GM12878 (cell line): ENCODE results near the gene FOLR2.

Experiments used
- JUNB ChIP-seq: IDR thresholded peaks from 2 replicates; pipeline ENCODE4 v1.6.1; 2016; ENCODE audit warnings: antibody characterized with exemption, mild to moderate bottlenecking
- TF ChIP-seq, protein P1 (sequence below): fragments of 450-650 bp; IDR thresholded peaks from 2 replicates; pipeline ENCODE4 v1.6.1; 2014; ENCODE audit warnings: mild to moderate bottlenecking

DNA sequence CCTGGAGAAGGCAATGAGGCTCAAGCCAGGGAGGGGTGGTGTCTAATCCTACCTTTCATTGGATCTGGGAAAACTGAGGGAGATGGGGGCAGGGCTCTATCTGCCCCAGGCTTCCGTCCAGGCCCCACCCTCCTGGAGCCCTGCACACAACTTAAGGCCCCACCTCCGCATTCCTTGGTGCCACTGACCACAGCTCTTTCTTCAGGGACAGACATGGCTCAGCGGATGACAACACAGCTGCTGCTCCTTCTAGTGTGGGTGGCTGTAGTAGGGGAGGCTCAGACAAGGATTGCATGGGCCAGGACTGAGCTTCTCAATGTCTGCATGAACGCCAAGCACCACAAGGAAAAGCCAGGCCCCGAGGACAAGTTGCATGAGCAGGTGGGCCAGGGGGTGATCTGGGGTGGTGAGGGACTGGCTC is 24.6 kb upstream of the FOLR2 start, which contains the start of gene FOLR1:
- TF ChIP-seq JUNB: no peak
- TF ChIP-seq, protein P1, sequence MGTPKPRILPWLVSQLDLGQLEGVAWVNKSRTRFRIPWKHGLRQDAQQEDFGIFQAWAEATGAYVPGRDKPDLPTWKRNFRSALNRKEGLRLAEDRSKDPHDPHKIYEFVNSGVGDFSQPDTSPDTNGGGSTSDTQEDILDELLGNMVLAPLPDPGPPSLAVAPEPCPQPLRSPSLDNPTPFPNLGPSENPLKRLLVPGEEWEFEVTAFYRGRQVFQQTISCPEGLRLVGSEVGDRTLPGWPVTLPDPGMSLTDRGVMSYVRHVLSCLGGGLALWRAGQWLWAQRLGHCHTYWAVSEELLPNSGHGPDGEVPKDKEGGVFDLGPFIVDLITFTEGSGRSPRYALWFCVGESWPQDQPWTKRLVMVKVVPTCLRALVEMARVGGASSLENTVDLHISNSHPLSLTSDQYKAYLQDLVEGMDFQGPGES: no peak
